ENCODE results near the gene NR1H3. TPM values are rescaled to one million over a fixed set of nuclear protein-coding genes. Genes with fewer than 3 reads are reported as not detected.
A peak's percentile ranks its signal among the peaks of the same experiment; 100 is the strongest.

Gene NR1H3
- total RNA-seq, 4 donors from 2014 or later, result 14.5 to 21.0 (median 16.1) TPM

DNA sequence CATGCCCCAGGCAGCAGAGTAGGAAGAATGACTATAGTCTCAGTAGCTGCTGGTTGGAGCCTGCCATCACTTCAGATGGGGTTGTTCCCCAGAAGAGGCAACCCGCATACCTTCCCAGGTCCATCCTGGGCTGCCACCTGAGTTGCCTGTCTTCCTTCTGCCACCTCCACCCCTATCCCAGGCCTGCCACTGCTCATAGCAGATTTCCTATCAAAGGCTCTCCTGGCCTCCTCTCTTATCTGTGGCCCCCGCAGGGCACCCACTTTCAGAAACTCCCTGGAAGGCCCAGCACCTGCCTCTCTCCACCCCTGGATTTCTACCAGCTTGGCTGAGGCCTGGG, 649 bp upstream of the NR1H3 start:
- H3K9me3 ChIP-seq, result no peaks in the 10 kb centered on the region
- ATAC-seq, result no peak
- H3K27ac ChIP-seq, result peak overlapping the region; percentile 15 to 87 (median 77)
- WGBS, 2 donors (ENCODE audit: low coverage in 1 of 2), result 100% methylated on average over 1 of the region's 2 CpGs; no CpG with 5 or more reads in 1 of the 2 donors
- peak overlapping the region in 1 of 2 donors; percentile 41 for H3K4me3 ChIP-seq
- H3K27me3 ChIP-seq, result no peaks in the 10 kb centered on the region
- no peak for TF ChIP-seq POLR2AphosphoS5 (IDR thresholded peaks at IDR 0.05)
- no peak for TF ChIP-seq POLR2A (IDR thresholded peaks at IDR 0.05)
- no peak for TF ChIP-seq EP300 (IDR thresholded peaks at IDR 0.05)
- TF ChIP-seq, protein P1, sequence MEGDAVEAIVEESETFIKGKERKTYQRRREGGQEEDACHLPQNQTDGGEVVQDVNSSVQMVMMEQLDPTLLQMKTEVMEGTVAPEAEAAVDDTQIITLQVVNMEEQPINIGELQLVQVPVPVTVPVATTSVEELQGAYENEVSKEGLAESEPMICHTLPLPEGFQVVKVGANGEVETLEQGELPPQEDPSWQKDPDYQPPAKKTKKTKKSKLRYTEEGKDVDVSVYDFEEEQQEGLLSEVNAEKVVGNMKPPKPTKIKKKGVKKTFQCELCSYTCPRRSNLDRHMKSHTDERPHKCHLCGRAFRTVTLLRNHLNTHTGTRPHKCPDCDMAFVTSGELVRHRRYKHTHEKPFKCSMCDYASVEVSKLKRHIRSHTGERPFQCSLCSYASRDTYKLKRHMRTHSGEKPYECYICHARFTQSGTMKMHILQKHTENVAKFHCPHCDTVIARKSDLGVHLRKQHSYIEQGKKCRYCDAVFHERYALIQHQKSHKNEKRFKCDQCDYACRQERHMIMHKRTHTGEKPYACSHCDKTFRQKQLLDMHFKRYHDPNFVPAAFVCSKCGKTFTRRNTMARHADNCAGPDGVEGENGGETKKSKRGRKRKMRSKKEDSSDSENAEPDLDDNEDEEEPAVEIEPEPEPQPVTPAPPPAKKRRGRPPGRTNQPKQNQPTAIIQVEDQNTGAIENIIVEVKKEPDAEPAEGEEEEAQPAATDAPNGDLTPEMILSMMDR (IDR thresholded peaks at IDR 0.05), result no peak
- peaks cover 0 to 67% (median 51%) of the 10 kb centered on the region in 3 donors for H3K4me1 ChIP-seq
- peaks cover 0 to 12% of the 10 kb centered on the region in 2 donors for H3K36me3 ChIP-seq

DNA sequence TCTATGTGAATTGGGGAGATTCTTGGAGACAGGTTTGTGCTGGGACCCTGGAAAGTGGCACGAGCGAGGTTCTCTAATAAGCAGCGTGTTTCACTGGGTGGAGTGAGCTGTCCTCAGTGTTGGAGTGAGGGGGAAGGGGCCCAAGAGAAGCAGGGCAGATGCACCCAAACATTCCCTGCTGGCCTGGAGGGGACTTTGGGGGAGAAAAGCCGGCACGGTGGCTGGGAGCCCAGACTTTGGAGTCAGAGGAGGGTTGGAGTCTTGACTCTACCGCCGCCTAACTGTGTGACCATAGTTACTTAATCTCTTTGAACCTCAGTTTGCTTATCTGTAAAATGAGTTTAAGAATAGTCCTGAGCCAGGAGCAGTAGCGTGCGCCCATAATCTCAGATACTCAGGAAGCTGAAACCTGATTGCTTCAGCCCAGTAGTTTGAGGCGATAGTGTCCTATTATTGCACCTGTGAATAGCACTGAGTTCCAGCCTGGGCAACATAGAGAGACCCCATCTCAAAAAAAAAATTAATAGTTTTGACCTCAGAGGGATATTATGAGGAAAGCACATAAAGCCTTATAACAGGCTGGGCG, 614 bp downstream of the NR1H3 start:
- Histone ChIP-seq H3K9me3 (no peaks in the 10 kb centered on the region), H3K27me3 (no peaks in the 10 kb centered on the region), H3K4me1 (peaks cover 0 to 66% (median 51%) of the 10 kb centered on the region in 3 donors), H3K36me3 (peaks cover 0 to 14% of the 10 kb centered on the region in 2 donors), H3K27ac (peak overlapping the region in 3 of 4 donors; percentile 77 to 87 (median 77)), H3K4me3 (peak overlapping the region in 1 of 2 donors; percentile 41)
- no peak for ATAC-seq
- no peak for TF ChIP-seq POLR2A (IDR thresholded peaks at IDR 0.05)
- no peak for TF ChIP-seq EP300 (IDR thresholded peaks at IDR 0.05)
- TF ChIP-seq POLR2AphosphoS5 (IDR thresholded peaks at IDR 0.05), result no peak
- TF ChIP-seq, protein P1 (IDR thresholded peaks at IDR 0.05), result no peak
- 47 to 49% methylated on average over 7 to 10 of the region's 11 CpGs for WGBS, 2 donors (ENCODE audit: low coverage in 1 of 2)

DNA sequence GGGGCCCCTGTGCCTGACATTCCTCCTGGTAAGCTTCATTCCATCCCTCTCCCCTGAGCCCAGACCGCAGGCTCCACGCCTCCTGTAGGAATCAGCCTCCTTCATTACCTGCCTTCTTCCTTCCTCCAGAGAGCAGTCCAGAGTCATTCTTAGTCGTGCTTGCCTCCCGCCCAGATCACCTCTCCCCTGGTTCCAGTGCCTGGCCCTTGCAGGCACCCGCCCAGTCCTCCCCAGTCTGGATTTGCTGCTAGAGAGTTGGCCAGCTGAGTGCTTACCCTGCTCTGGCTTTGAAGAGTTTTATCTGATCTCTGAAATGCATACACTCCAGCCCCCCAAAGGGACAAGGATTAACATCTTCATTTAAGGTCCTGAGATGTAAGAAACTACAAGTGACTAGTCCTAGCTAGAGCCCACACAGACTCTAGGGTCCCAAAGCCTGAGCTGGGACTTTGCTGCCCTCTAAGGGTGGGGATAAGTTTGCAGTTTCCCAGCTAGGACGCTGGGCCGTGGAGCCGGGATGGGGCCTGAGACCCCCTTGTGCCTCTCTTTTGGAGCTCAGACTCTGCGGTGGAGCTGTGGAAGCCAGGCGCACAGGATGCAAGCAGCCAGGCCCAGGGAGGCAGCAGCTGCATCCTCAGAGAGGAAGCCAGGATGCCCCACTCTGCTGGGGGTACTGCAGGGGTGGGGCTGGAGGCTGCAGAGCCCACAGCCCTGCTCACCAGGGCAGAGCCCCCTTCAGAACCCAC, 1.6 kb downstream of the NR1H3 start:
- H3K27ac ChIP-seq, result peak overlapping the region in 1 of 4 donors; percentile 35
- H3K27me3 ChIP-seq, result no peaks in the 10 kb centered on the region
- no peak overlapping the region for H3K4me3 ChIP-seq
- H3K4me1 ChIP-seq, result peaks cover 0 to 56% (median 41%) of the 10 kb centered on the region in 3 donors
- no peak for TF ChIP-seq POLR2AphosphoS5 (IDR thresholded peaks at IDR 0.05)
- no peak for TF ChIP-seq EP300 (IDR thresholded peaks at IDR 0.05)
- TF ChIP-seq, protein P1 (IDR thresholded peaks at IDR 0.05), result peak in 3 of 4 experiments; percentile 35 to 59 (median 42)
- no peak for TF ChIP-seq POLR2A (IDR thresholded peaks at IDR 0.05)
- H3K36me3 ChIP-seq, result peaks cover 0 to 14% of the 10 kb centered on the region in 2 donors
- WGBS, 2 donors (ENCODE audit: low coverage in 1 of 2), result 45 to 87% methylated on average over 3 to 4 of the region's 10 CpGs
- no peaks in the 10 kb centered on the region for H3K9me3 ChIP-seq
- ATAC-seq, result no peak

DNA sequence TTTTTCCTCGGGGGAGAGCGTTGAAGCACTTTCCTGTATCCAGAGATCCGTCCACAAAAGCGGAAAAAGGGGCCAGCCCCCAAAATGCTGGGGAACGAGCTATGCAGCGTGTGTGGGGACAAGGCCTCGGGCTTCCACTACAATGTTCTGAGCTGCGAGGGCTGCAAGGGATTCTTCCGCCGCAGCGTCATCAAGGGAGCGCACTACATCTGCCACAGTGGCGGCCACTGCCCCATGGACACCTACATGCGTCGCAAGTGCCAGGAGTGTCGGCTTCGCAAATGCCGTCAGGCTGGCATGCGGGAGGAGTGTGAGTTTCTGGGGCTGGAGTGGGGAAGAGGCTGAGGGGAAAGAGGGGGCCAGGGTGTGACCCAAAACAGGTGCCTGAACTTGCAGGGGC, 2.6 kb downstream of the NR1H3 start:
- 87 to 89% methylated on average over 7 to 8 of the region's 19 CpGs for WGBS, 2 donors (ENCODE audit: low coverage in 1 of 2)
- Histone ChIP-seq H3K27ac (no peak overlapping the region), H3K4me1 (peaks cover 0 to 46% (median 32%) of the 10 kb centered on the region in 3 donors), H3K4me3 (no peak overlapping the region), H3K27me3 (no peaks in the 10 kb centered on the region), H3K9me3 (no peaks in the 10 kb centered on the region), H3K36me3 (peaks cover 0 to 14% of the 10 kb centered on the region in 2 donors)
- ATAC-seq, result no peak
- TF ChIP-seq POLR2A (IDR thresholded peaks at IDR 0.05) (no peak), EP300 (IDR thresholded peaks at IDR 0.05) (no peak), POLR2AphosphoS5 (IDR thresholded peaks at IDR 0.05) (no peak)
- TF ChIP-seq, protein P1 (IDR thresholded peaks at IDR 0.05), result no peak
